HG02970 (cell line): ENCODE data around the gene TNFAIP2.

Source experiments
- ATAC-seq: cut with Tn5 transposase; IDR thresholded peaks from one replicate; pipeline ENCODE4 v1.9.1; 2021; ENCODE audit warnings: mild to moderate bottlenecking, moderate library complexity, moderate number of reproducible peaks; ENCODE audit not compliant: unreplicated experiment, low FRiP score

TNFAIP2 gene

GRCh38 chr14:103133210-103134140, 10.2 kb downstream of the TNFAIP2 start:
- no peak for ATAC-seq

- ATAC-seq = no peak
These were observed 11.1 kb downstream of the TNFAIP2 start for GRCh38 chr14:103134405-103134804.

GRCh38 chr14:103134919-103135318, 11.7 kb downstream of the TNFAIP2 start:
- no peak for ATAC-seq

GRCh38 chr14:103135333-103136260, 12.3 kb downstream of the TNFAIP2 start:
- no peak for ATAC-seq

GRCh38 chr14:103136388-103137271, 13.4 kb downstream of the TNFAIP2 start:
- no peak for ATAC-seq

- ATAC-seq = no peak
These were observed 14.5 kb downstream of the TNFAIP2 start for GRCh38 chr14:103137689-103138300.

- ATAC-seq = no peak
These were observed 15.3 kb downstream of the TNFAIP2 start for GRCh38 chr14:103138301-103139131.

- ATAC-seq = no peak
These were observed 16.1 kb downstream of the TNFAIP2 start for GRCh38 chr14:103139132-103140025.

- no peak for ATAC-seq
These were observed 17.3 kb downstream of the TNFAIP2 start for GRCh38 chr14:103140316-103141109.

GRCh38 chr14:103141117-103141796, 18.0 kb downstream of the TNFAIP2 start:
- no peak for ATAC-seq

GRCh38 chr14:103142026-103142425, 18.8 kb downstream of the TNFAIP2 start:
- no peak for ATAC-seq

- ATAC-seq = no peak
These were observed 19.6 kb downstream of the TNFAIP2 start for GRCh38 chr14:103142721-103143302.

GRCh38 chr14:103143506-103143905, 20.2 kb downstream of the TNFAIP2 start:
- no peak for ATAC-seq

- ATAC-seq = no peak
These were observed 20.8 kb downstream of the TNFAIP2 start for GRCh38 chr14:103144085-103144484.

- no peak for ATAC-seq
These were observed 23.0 kb downstream of the TNFAIP2 start for GRCh38 chr14:103146141-103146709.
